HCT116 (cell line): ENCODE results near the gene MGME1. TPM values are rescaled to one million over a fixed set of nuclear protein-coding genes. Genes with fewer than 3 reads are reported as not detected.

Experiments
- ATAC-seq: fragments of 200-7000 bp; cut with Tn5 transposase; 2 replicates; pipeline ENCODE4 v1.9.1; 2020; ENCODE audit warnings: mild to moderate bottlenecking, moderate library complexity
- BruUV-seq: library from RNA; stranded (reverse); fragments of 400-500 nt; replicated peaks from 2 replicates; lab custom pipeline; 2021; lab: Mats Ljungman, UMichigan
- CTCF ChIA-PET: fragments of 300-600 bp; sonication (Branson Sonifier 250); formaldehyde crosslinking; loops from one replicate; lab custom pipeline; 2021; ENCODE audit warnings: antibody characterized with exemption; lab: Charles Lee
- POLR2A ChIA-PET: fragments of 300-600, 350-600 bp; sonication (Branson Sonifier 250); formaldehyde crosslinking; loops from one replicate; lab custom pipeline; 2021; ENCODE audit warnings: antibody characterized with exemption; lab: Charles Lee
- RAD21 ChIA-PET, 2 experiments: fragments of 300-600 bp; sonication (Branson Sonifier 250); formaldehyde crosslinking; loops; one replicate each; lab custom pipeline; 2023; ENCODE audit warnings: low total read pairs in 2 of 2; ENCODE audit not compliant: uncharacterized antibody in 2 of 2, unreplicated experiment in 2 of 2, low non-redundant PET in 1 of 2; lab: Charles Lee
- DNase-seq: peaks from one replicate; pipeline ENCODE4 v3.0.0-alpha.2; 2010; ENCODE audit warnings: low read depth, low spot score
- H2AFZ ChIP-seq: fragments of 200-600 bp; shearing (Covaris generic), sonication (generic); 2 replicates; pipeline ENCODE4 v1.6.1; 2017; ENCODE audit warnings: low read depth, mixed run types, mixed read lengths, antibody characterized with exemption, low read length; ENCODE audit not compliant: poor library complexity, severe bottlenecking
- H3K27ac ChIP-seq: 2 replicates; pipeline ENCODE4 v1.5.1; 2012; ENCODE audit warnings: low read depth, low read length
- H3K27me3 ChIP-seq: fragments of 200-600 bp; sonication (generic); 2 replicates; pipeline ENCODE4 v1.6.1; 2016; ENCODE audit warnings: mixed run types, low read length, mixed read lengths; ENCODE audit not compliant: insufficient read depth
- H3K36me3 ChIP-seq, 2 experiments: fragments of 200-500 bp in 1 of 2; fragments of 200-600 bp in 1 of 2; sonication (Bioruptor generic) in 1 of 2; sonication (generic) in 1 of 2; 2 replicates each; pipeline versions ENCODE4 v1.5.1 to v1.6.1; 2014 to 2016; ENCODE audit warnings: low read length in 2 of 2, inconsistent platforms in 1 of 2, mixed read lengths in 1 of 2, mixed run types in 1 of 2; ENCODE audit not compliant: insufficient read depth in 2 of 2, control insufficient read depth in 1 of 2
- H3K4me1 ChIP-seq, 2 experiments: fragments of 200-600 bp in 1 of 2; sonication (generic) in 1 of 2; 2 replicates each; pipeline versions ENCODE4 v1.5.1 to v1.6.1; 2012 to 2017; ENCODE audit warnings: low read length in 2 of 2, inconsistent platforms in 1 of 2, mild to moderate bottlenecking in 1 of 2, mixed read lengths in 1 of 2, mixed run types in 1 of 2, moderate library complexity in 1 of 2; ENCODE audit not compliant: insufficient read depth in 2 of 2, control insufficient read depth in 1 of 2
- H3K4me2 ChIP-seq: fragments of 200-600 bp; sonication (generic); 2 replicates; pipeline ENCODE4 v1.6.1; 2017; ENCODE audit warnings: mixed run types, low read length, mixed read lengths
- H3K4me3 ChIP-seq, 2 experiments: fragments of 200-600 bp in 1 of 2; sonication (generic) in 1 of 2; replicated peaks in 1 of 2; 2 replicates each; pipeline ENCODE4 v1.5.1; 2011 to 2016; ENCODE audit warnings: low read length in 2 of 2, control low read depth in 1 of 2, low read depth in 1 of 2, mild to moderate bottlenecking in 1 of 2, mixed read lengths in 1 of 2, mixed run types in 1 of 2
- H3K79me2 ChIP-seq: fragments of 200-600 bp; sonication (generic); 2 replicates; pipeline ENCODE4 v1.6.1; 2017; ENCODE audit warnings: mild to moderate bottlenecking, mixed run types, low read length, moderate library complexity, mixed read lengths; ENCODE audit not compliant: insufficient read depth
- H3K9ac ChIP-seq: fragments of 200-600 bp; sonication (generic); 2 replicates; pipeline ENCODE4 v1.6.1; 2016; ENCODE audit warnings: low read length, mixed read lengths
- H3K9me2 ChIP-seq: fragments of 200-600 bp; sonication (generic), shearing (Covaris generic); 2 replicates; pipeline ENCODE4 v1.6.1; 2017; ENCODE audit warnings: mixed run types, mild to moderate bottlenecking, moderate library complexity; ENCODE audit not compliant: insufficient read depth
- H3K9me3 ChIP-seq, 2 experiments: fragments of 200-500 bp in 1 of 2; fragments of 200-600 bp in 1 of 2; sonication (Bioruptor generic) in 1 of 2; sonication (generic) in 1 of 2; 2 replicates each; pipeline ENCODE4 v1.6.1; 2014 to 2017; ENCODE audit warnings: low read length in 2 of 2, mixed read lengths in 2 of 2, inconsistent platforms in 1 of 2, low read depth in 1 of 2, mild to moderate bottlenecking in 1 of 2, mixed run types in 1 of 2, moderate library complexity in 1 of 2; ENCODE audit not compliant: control insufficient read depth in 1 of 2, insufficient read depth in 1 of 2
- H4K20me1 ChIP-seq: fragments of 200-600 bp; sonication (generic), shearing (Covaris generic); 2 replicates; pipeline ENCODE4 v1.6.1; 2017; ENCODE audit warnings: mixed run types, mild to moderate bottlenecking, moderate library complexity; ENCODE audit not compliant: insufficient read depth
- CBX3 ChIP-seq: IDR thresholded peaks from 2 replicates; pipeline ENCODE4 v1.6.1; 2012; ENCODE audit warnings: low read depth
- CEBPB ChIP-seq: IDR thresholded peaks from 2 replicates; pipeline ENCODE4 v1.6.1; 2012; ENCODE audit warnings: low read depth
- ELF1 ChIP-seq: IDR thresholded peaks from 2 replicates; pipeline ENCODE4 v1.6.1; 2012; ENCODE audit warnings: low read depth, borderline replicate concordance
- EZH2 ChIP-seq: fragments of 200-600 bp; sonication (generic); IDR thresholded peaks from 2 replicates; pipeline ENCODE4 v1.6.1; 2017; ENCODE audit warnings: antibody characterized with exemption, mixed run types
- EZH2phosphoT487 ChIP-seq: fragments of 200-600 bp; IDR thresholded peaks from 2 replicates; pipeline ENCODE4 v1.6.1; 2018; ENCODE audit warnings: antibody characterized with exemption, borderline replicate concordance
- FOSL1 ChIP-seq: IDR thresholded peaks from 2 replicates; pipeline ENCODE4 v1.6.1; 2012; ENCODE audit warnings: low read depth
- SIN3A ChIP-seq: IDR thresholded peaks from 2 replicates; pipeline ENCODE4 v1.6.1; 2012; ENCODE audit warnings: low read depth
- SP1 ChIP-seq: IDR thresholded peaks from 2 replicates; pipeline ENCODE4 v1.6.1; 2012; ENCODE audit warnings: low read depth
- SRF ChIP-seq: IDR thresholded peaks from 2 replicates; pipeline ENCODE4 v1.6.1; 2012; ENCODE audit warnings: low read depth
- TCF7L2 ChIP-seq: IDR thresholded peaks from 2 replicates; pipeline ENCODE4 v1.7.0; 2011; ENCODE audit warnings: borderline replicate concordance, inconsistent platforms; ENCODE audit not compliant: insufficient read depth, insufficient read length; ENCODE audit errors: extremely low read depth
- YY1 ChIP-seq: IDR thresholded peaks from 2 replicates; pipeline ENCODE4 v1.6.1; 2011; ENCODE audit warnings: low read length, low read depth, moderate library complexity, mild to moderate bottlenecking; ENCODE audit not compliant: insufficient replicate concordance; ENCODE audit errors: extremely low read depth
- ZFX ChIP-seq: fragments of 450-650 bp; IDR thresholded peaks from 2 replicates; pipeline ENCODE4 v1.6.1; 2017
- intact Hi-C: fragments of 100-400 bp; cut with micrococcal nuclease; formaldehyde crosslinking; loops from 2 replicates; pipeline ENCODE4 v1.10.0; 2022
- total RNA-seq: library from RNA; stranded (reverse); gene quantifications from one replicate; pipeline ENCODE4 v1.2.1, GENCODE V29; 2021; ENCODE audit not compliant: unreplicated experiment
- TF ChIP-seq, protein P1 (sequence below): IDR thresholded peaks from 2 replicates; pipeline ENCODE4 v1.6.1; 2011; ENCODE audit warnings: mild to moderate bottlenecking, low read length, moderate library complexity; ENCODE audit not compliant: insufficient replicate concordance; ENCODE audit errors: extremely low read depth
- TF ChIP-seq, protein P2 (sequence below): IDR thresholded peaks from 2 replicates; pipeline ENCODE4 v1.6.1; 2012

MGME1 gene
- total RNA-seq, 1 experiment from 2014 or later, result 37.1 TPM

DNA sequence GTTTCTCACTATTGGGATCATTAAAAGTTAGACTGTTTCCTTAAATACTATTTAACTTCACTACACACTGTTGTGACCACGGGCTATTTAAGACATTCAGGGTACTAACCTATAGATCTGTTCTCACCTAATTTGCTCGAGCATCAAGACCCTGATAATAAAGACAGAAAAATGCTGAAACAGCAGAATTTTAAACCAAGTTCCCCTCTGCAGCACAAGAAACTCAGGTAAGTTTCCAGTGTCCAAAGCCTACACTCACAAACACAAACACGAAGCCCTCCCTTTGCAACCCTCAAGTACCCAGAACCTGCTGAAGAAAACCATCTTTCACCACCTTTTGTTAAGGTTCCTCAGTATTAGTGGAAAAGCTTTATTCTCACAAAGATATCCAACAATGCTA, 4.2 kb upstream of the MGME1 start:
- no peak for TF ChIP-seq CBX3
- no peak for TF ChIP-seq ZFX
- no peak for TF ChIP-seq SP1
- TF ChIP-seq ELF1, result no peak
- TF ChIP-seq, protein P1, sequence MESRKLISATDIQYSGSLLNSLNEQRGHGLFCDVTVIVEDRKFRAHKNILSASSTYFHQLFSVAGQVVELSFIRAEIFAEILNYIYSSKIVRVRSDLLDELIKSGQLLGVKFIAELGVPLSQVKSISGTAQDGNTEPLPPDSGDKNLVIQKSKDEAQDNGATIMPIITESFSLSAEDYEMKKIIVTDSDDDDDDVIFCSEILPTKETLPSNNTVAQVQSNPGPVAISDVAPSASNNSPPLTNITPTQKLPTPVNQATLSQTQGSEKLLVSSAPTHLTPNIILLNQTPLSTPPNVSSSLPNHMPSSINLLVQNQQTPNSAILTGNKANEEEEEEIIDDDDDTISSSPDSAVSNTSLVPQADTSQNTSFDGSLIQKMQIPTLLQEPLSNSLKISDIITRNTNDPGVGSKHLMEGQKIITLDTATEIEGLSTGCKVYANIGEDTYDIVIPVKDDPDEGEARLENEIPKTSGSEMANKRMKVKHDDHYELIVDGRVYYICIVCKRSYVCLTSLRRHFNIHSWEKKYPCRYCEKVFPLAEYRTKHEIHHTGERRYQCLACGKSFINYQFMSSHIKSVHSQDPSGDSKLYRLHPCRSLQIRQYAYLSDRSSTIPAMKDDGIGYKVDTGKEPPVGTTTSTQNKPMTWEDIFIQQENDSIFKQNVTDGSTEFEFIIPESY, result no peak
- no peak for TF ChIP-seq FOSL1
- no peak for TF ChIP-seq TCF7L2
- TF ChIP-seq SRF, result no peak
- TF ChIP-seq, protein P2, sequence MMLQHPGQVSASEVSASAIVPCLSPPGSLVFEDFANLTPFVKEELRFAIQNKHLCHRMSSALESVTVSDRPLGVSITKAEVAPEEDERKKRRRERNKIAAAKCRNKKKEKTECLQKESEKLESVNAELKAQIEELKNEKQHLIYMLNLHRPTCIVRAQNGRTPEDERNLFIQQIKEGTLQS, result no peak
- no peak for TF ChIP-seq EZH2phosphoT487
- TF ChIP-seq CEBPB, result no peak
- TF ChIP-seq EZH2, result no peak
- TF ChIP-seq SIN3A, result no peak
- no peak for TF ChIP-seq YY1
- Histone ChIP-seq H3K36me3 (peaks cover 3 to 30% of the 10 kb centered on the region in 2 experiments), H3K79me2 (peaks cover 97% of the 10 kb centered on the region), H3K4me3 (no peak overlapping the region), H3K27ac (no peak overlapping the region), H2AFZ (no peak overlapping the region), H3K9me3 (no peaks in the 10 kb centered on the region), H4K20me1 (peaks cover 45% of the 10 kb centered on the region; the same call in 1 of the 2 replicates), H3K4me2 (peak overlapping the region; percentile 88; the same call in 1 of the 2 replicates), H3K9ac (peak overlapping the region; percentile 5; the same call in 1 of the 2 replicates), H3K9me2 (no peaks in the 10 kb centered on the region), H3K4me1 (peaks cover 20 to 62% of the 10 kb centered on the region in 2 experiments), H3K27me3 (no peaks in the 10 kb centered on the region)
- BruUV-seq, result no TSS peak
- ChIA-PET CTCF (no interaction called here), RAD21 (no interaction called here), POLR2A (no interaction called here)
- DNase-seq (no peak), ATAC-seq (no peak)
- intact Hi-C loops, result loop anchor here (10.0 kb wide), 1 partner anchor 310 kb away; no protein-coding TSS in a partner anchor
